Lower leg skin (tissue), 4 donors: ENCODE results near the gene C4orf50. TPM values are rescaled to one million over a fixed set of nuclear protein-coding genes. Genes with fewer than 3 reads are reported as not detected.

ENCODE experiments used
- DNase-seq, 2 donors: peaks; one replicate each; pipeline ENCODE4 v3.0.0-alpha.2; 2019; ENCODE audit warnings: low spot score in 2 of 2
- H3K4me3 ChIP-seq: fragments of 200-600 bp; sonication (generic); 2 replicates; pipeline ENCODE4 v1.5.1; 2017; ENCODE audit warnings: mild to moderate bottlenecking, low read depth; ENCODE audit not compliant: poor library complexity, severe bottlenecking
- POLR2A ChIP-seq, 2 donors: fragments of 450-650 bp; IDR thresholded peaks; one replicate each; pipeline ENCODE4 v1.6.1; 2016 to 2017; ENCODE audit warnings: antibody characterized with exemption in 2 of 2, mild to moderate bottlenecking in 1 of 2, moderate library complexity in 1 of 2
- WGBS, 2 donors: methylation state at CpG; one replicate each; pipeline ENCODE4 v1.1.5; 2018; 5-methylcytosine and 5-hydroxymethylcytosine counted together
- intact Hi-C: fragments of 100-400 bp; cut with DNase I; formaldehyde crosslinking; loops from one replicate; pipeline ENCODE4 v1.15.0; 2023; ENCODE audit warnings: low total_unique reads
- total RNA-seq, 4 donors: library from RNA; depleted of rRNA; stranded (reverse); fragments of >200 nt; gene quantifications; one replicate each; pipeline ENCODE4 v1.1.0, GENCODE V29; 2016
- TF ChIP-seq, protein P1 (sequence below), 3 donors: fragments of 450-650 bp; IDR thresholded peaks; one replicate each; pipeline ENCODE4 v1.5.1; 2016; ENCODE audit warnings: antibody characterized with exemption in 3 of 3, mild to moderate bottlenecking in 3 of 3, moderate library complexity in 2 of 3

Gene C4orf50
- not detected for total RNA-seq

DNA sequence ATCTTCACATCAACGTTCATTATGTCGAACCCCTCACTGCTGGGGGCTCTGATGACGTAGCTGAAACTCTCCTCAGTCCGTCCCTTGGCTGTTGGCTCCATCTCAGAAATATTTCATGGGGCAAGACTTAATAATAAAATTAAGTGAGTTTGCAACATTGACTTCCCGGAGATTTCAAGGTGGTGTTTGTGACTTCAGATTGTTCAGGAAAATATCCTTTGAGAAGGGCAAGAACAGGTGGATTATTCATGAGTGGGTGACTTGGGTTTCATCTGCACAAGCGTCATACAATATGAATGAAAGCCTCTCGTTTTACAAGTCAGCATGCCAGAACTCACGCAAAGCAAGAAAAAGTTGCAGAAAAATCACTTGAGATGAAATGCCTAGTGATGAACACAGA, at the start of gene C4orf50:
Gene C4orf50 (minus strand): TSS at position 101 of the 400 bp plus-strand sequence.
- no peak within 1 kb of the TSS for H3K4me3 ChIP-seq
- no peak for DNase-seq
- no peak for TF ChIP-seq POLR2A (IDR thresholded peaks at IDR 0.05)
- TF ChIP-seq, protein P1, sequence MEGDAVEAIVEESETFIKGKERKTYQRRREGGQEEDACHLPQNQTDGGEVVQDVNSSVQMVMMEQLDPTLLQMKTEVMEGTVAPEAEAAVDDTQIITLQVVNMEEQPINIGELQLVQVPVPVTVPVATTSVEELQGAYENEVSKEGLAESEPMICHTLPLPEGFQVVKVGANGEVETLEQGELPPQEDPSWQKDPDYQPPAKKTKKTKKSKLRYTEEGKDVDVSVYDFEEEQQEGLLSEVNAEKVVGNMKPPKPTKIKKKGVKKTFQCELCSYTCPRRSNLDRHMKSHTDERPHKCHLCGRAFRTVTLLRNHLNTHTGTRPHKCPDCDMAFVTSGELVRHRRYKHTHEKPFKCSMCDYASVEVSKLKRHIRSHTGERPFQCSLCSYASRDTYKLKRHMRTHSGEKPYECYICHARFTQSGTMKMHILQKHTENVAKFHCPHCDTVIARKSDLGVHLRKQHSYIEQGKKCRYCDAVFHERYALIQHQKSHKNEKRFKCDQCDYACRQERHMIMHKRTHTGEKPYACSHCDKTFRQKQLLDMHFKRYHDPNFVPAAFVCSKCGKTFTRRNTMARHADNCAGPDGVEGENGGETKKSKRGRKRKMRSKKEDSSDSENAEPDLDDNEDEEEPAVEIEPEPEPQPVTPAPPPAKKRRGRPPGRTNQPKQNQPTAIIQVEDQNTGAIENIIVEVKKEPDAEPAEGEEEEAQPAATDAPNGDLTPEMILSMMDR (IDR thresholded peaks at IDR 0.05): no peak
- intact Hi-C loops: no loop called here
- WGBS, 2 donors: 66 to 76% methylated on average over 8 of the region's 8 CpGs

DNA sequence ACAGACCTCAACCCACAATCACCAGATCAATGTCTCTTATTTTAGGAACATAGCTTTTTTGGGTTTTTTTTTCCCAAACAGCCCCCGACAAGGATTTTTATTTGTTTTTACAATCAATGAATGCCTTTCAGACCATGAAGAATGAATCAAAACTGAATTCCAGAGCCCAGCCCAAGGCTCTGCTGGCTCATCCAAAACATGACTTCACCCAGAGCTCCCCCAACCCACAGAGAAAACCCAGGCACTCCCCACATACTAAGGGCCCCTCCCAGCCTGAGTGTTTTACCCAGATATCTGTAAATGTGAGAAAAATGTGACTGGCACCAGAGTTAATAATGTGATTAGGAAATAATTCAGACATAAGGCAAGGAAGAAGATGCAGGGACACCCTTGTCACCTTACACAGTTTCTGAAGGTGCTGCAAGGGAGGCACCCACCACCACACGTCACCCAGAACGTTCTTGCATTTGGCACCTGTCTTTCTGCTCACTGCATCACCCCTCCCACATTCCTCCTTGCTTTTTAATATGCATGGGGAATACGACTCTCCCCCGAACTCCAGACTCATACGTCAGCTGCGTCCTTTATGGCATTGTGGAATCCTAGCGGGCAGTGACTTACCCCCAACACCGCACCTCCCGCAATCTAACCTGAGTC, 47.8 kb upstream of the C4orf50 start:
- no peak for DNase-seq
- H3K4me3 ChIP-seq: no peak overlapping the region
- TF ChIP-seq, protein P1 (IDR thresholded peaks at IDR 0.05): no peak
- no peak for TF ChIP-seq POLR2A (IDR thresholded peaks at IDR 0.05)
- 63 to 70% methylated on average over 10 of the region's 10 CpGs for WGBS, 2 donors
- intact Hi-C loops: no loop called here

DNA sequence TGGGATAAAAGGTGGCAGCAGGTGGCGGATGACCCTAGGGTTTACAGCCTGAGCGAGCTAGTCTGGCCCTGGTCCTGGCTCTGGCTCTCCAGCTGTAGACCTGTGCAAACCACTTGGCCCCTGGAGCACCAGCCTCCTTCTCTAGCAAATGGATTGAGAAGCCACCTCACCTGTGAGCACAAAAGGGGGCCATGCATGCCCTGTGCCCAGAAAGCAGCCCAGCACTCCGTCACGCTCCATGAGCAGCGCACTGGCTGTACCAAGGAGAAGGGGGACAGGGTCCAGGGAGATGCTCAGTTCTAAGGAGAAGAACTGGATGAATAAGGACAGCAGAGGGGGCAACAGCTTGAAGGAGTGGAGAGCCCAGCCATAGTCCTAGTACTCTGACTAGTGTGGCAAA, 46.9 kb upstream of the C4orf50 start:
- H3K4me3 ChIP-seq: no peak overlapping the region
- intact Hi-C loops: no loop called here
- TF ChIP-seq POLR2A (IDR thresholded peaks at IDR 0.05): no peak
- TF ChIP-seq, protein P1 (IDR thresholded peaks at IDR 0.05): no peak
- 94 to 95% methylated on average over 3 to 5 of the region's 5 CpGs for WGBS, 2 donors
- no peak for DNase-seq

DNA sequence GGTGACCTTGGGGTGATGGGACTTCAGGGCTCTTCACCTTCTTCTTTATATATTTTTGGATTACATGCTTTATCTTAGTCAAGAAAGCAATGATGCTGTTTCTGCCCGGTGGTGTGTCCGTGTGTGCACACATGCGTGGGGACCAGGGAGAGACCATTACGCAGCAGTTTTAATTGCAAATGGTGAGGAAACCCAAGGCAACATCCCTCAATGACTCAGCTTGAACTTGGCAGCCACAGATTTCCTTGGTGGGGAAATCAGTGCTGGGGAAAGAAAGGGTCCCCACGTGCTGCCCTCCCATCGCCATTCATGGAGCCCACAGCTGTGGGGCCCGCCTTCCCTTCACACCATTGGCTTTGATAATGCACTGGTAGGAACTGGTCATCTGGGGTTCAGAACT, 46.2 kb upstream of the C4orf50 start:
- intact Hi-C loops: no loop called here
- H3K4me3 ChIP-seq: no peak overlapping the region
- 83 to 84% methylated on average over 7 of the region's 7 CpGs for WGBS, 2 donors
- no peak for TF ChIP-seq POLR2A (IDR thresholded peaks at IDR 0.05)
- TF ChIP-seq, protein P1 (IDR thresholded peaks at IDR 0.05): no peak
- DNase-seq: no peak

DNA sequence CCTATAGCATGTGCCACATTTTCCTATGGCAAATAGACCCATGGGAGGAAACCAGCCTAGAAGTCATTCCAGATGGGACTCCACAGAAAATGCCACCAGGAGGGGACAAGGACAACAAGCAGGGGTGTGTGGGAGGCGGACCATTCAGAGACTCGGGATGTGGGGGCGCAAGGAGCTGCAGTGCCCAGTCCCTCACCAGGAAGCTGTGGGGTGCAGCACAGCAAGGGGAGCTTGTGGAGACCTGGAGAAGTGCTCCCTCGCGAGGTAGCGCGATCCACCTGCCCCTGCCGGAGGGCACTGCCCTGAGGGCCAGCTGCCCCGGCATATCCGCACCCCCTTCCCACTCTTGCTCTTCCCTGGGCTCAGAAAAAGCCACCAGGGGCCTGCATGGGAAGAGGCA, 45.5 kb upstream of the C4orf50 start:
- WGBS, 2 donors: 89 to 92% methylated on average over 10 of the region's 10 CpGs
- intact Hi-C loops: no loop called here
- TF ChIP-seq, protein P1 (IDR thresholded peaks at IDR 0.05): no peak
- TF ChIP-seq POLR2A (IDR thresholded peaks at IDR 0.05): no peak

DNA sequence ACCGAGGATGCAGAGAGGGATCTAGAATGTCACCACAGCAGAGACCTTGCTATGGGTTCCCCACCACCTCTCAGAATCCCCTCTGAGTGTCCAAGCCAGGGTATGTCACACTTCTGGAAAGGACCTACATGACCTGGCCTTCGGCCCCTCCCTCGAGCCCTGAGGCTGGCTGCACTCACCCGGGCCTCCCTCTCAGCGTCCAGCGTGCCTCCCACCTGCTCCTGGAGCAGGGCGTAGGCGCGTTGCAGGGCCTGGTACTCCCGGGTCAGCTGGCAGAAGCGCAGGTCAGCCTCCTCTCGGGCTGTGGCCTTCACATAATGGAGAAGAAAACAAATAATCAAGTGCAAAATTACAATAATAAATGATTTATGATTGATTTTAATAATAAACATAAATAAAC, 43.9 kb upstream of the C4orf50 start:
- WGBS, 2 donors: 88 to 93% methylated on average over 12 of the region's 12 CpGs

More for the DNA sequence above, 45.5 kb upstream of the C4orf50 start:
- H3K4me3 ChIP-seq: no peak overlapping the region
- no peak for DNase-seq

More for the DNA sequence above, 43.9 kb upstream of the C4orf50 start:
- TF ChIP-seq, protein P1 (IDR thresholded peaks at IDR 0.05): no peak
- TF ChIP-seq POLR2A (IDR thresholded peaks at IDR 0.05): no peak
- H3K4me3 ChIP-seq: no peak overlapping the region
- no peak for DNase-seq
- intact Hi-C loops: no loop called here
